ENCODE measurements around the gene GNB5. TPM values are rescaled to one million over a fixed set of nuclear protein-coding genes. Genes with fewer than 3 reads are reported as not detected.

Gene GNB5
- polyA plus RNA-seq, 2 donors, result 5.1 to 8.7 TPM

GRCh38 chr15:52151353-52151752, 39.8 kb downstream of the GNB5 start:
- H3K27me3 ChIP-seq (ENCODE audit: control insufficient read depth in 1 of 2, insufficient read depth in 2 of 2, low read length in 2 of 2), result no peaks in the 10 kb centered on the region
- no peak overlapping the region for H3K4me3 ChIP-seq (ENCODE audit: low read depth in 1 of 2, low read length in 2 of 2)
- H3K36me3 ChIP-seq (ENCODE audit: control insufficient read depth in 2 of 2, insufficient read depth in 2 of 2, low read length in 1 of 2), result peaks cover 2 to 12% of the 10 kb centered on the region in 2 donors
- H3K9me3 ChIP-seq (ENCODE audit: control insufficient read depth in 2 of 2, insufficient read depth in 1 of 2, low read depth in 1 of 2, low read length in 1 of 2), result no peaks in the 10 kb centered on the region
- H3K4me1 ChIP-seq (ENCODE audit: control insufficient read depth in 2 of 2, insufficient read depth in 2 of 2, low read length in 1 of 2), result no peaks in the 10 kb centered on the region
- no peak overlapping the region for H3K27ac ChIP-seq (ENCODE audit: low read depth in 2 of 2, low read length in 1 of 2)
- WGBS, 2 donors, result 92 to 98% methylated on average over 4 of the region's 4 CpGs

GRCh38 chr15:52150871-52151270, 40.3 kb downstream of the GNB5 start:
- 96% methylated on average over 4 of the region's 4 CpGs for WGBS, 2 donors
- Histone ChIP-seq H3K4me1 (ENCODE audit: control insufficient read depth in 2 of 2, insufficient read depth in 2 of 2, low read length in 1 of 2) (no peaks in the 10 kb centered on the region), H3K36me3 (ENCODE audit: control insufficient read depth in 2 of 2, insufficient read depth in 2 of 2, low read length in 1 of 2) (peaks cover 2 to 12% of the 10 kb centered on the region in 2 donors), H3K27me3 (ENCODE audit: control insufficient read depth in 1 of 2, insufficient read depth in 2 of 2, low read length in 2 of 2) (no peaks in the 10 kb centered on the region), H3K27ac (ENCODE audit: low read depth in 2 of 2, low read length in 1 of 2) (no peak overlapping the region), H3K9me3 (ENCODE audit: control insufficient read depth in 2 of 2, insufficient read depth in 1 of 2, low read depth in 1 of 2, low read length in 1 of 2) (no peaks in the 10 kb centered on the region), H3K4me3 (ENCODE audit: low read depth in 1 of 2, low read length in 2 of 2) (no peak overlapping the region)

- Histone ChIP-seq H3K4me3 (ENCODE audit: low read depth in 1 of 2, low read length in 2 of 2) (no peak overlapping the region), H3K36me3 (ENCODE audit: control insufficient read depth in 2 of 2, insufficient read depth in 2 of 2, low read length in 1 of 2) (peaks cover 2 to 12% of the 10 kb centered on the region in 2 donors), H3K4me1 (ENCODE audit: control insufficient read depth in 2 of 2, insufficient read depth in 2 of 2, low read length in 1 of 2) (no peaks in the 10 kb centered on the region), H3K27me3 (ENCODE audit: control insufficient read depth in 1 of 2, insufficient read depth in 2 of 2, low read length in 2 of 2) (no peaks in the 10 kb centered on the region), H3K27ac (ENCODE audit: low read depth in 2 of 2, low read length in 1 of 2) (no peak overlapping the region), H3K9me3 (ENCODE audit: control insufficient read depth in 2 of 2, insufficient read depth in 1 of 2, low read depth in 1 of 2, low read length in 1 of 2) (no peaks in the 10 kb centered on the region)
- WGBS, 2 donors, result 77% methylated on average over 9 of the region's 9 CpGs
Measured at GRCh38 chr15:52150043-52150825, 41.0 kb downstream of the GNB5 start.

- H3K4me3 ChIP-seq (ENCODE audit: low read depth in 1 of 2, low read length in 2 of 2), result no peak overlapping the region
- peaks cover 2 to 12% of the 10 kb centered on the region in 2 donors for H3K36me3 ChIP-seq (ENCODE audit: control insufficient read depth in 2 of 2, insufficient read depth in 2 of 2, low read length in 1 of 2)
- 92 to 95% methylated on average over 5 of the region's 5 CpGs for WGBS, 2 donors
Measured at GRCh38 chr15:52148403-52148802, 42.8 kb downstream of the GNB5 start.

GRCh38 chr15:52146776-52147175, 44.4 kb downstream of the GNB5 start:
- no peak overlapping the region for H3K27ac ChIP-seq (ENCODE audit: low read depth in 2 of 2, low read length in 1 of 2)
- H3K27me3 ChIP-seq (ENCODE audit: control insufficient read depth in 1 of 2, insufficient read depth in 2 of 2, low read length in 2 of 2), result no peaks in the 10 kb centered on the region
- peaks cover 2 to 12% of the 10 kb centered on the region in 2 donors for H3K36me3 ChIP-seq (ENCODE audit: control insufficient read depth in 2 of 2, insufficient read depth in 2 of 2, low read length in 1 of 2)
- H3K4me3 ChIP-seq (ENCODE audit: low read depth in 1 of 2, low read length in 2 of 2), result no peak overlapping the region
- H3K4me1 ChIP-seq (ENCODE audit: control insufficient read depth in 2 of 2, insufficient read depth in 2 of 2, low read length in 1 of 2), result no peaks in the 10 kb centered on the region
- WGBS, 2 donors, result 74 to 75% methylated on average over 3 of the region's 3 CpGs
- no peaks in the 10 kb centered on the region for H3K9me3 ChIP-seq (ENCODE audit: control insufficient read depth in 2 of 2, insufficient read depth in 1 of 2, low read depth in 1 of 2, low read length in 1 of 2)

More at GRCh38 chr15:52148403-52148802, 42.8 kb downstream of the GNB5 start:
- Histone ChIP-seq H3K27ac (ENCODE audit: low read depth in 2 of 2, low read length in 1 of 2) (no peak overlapping the region), H3K27me3 (ENCODE audit: control insufficient read depth in 1 of 2, insufficient read depth in 2 of 2, low read length in 2 of 2) (no peaks in the 10 kb centered on the region), H3K4me1 (ENCODE audit: control insufficient read depth in 2 of 2, insufficient read depth in 2 of 2, low read length in 1 of 2) (no peaks in the 10 kb centered on the region), H3K9me3 (ENCODE audit: control insufficient read depth in 2 of 2, insufficient read depth in 1 of 2, low read depth in 1 of 2, low read length in 1 of 2) (no peaks in the 10 kb centered on the region)

GRCh38 chr15:52146261-52146660, 44.9 kb downstream of the GNB5 start:
- no peaks in the 10 kb centered on the region for H3K9me3 ChIP-seq (ENCODE audit: control insufficient read depth in 2 of 2, insufficient read depth in 1 of 2, low read depth in 1 of 2, low read length in 1 of 2)
- H3K27ac ChIP-seq (ENCODE audit: low read depth in 2 of 2, low read length in 1 of 2), result no peak overlapping the region
- no peak overlapping the region for H3K4me3 ChIP-seq (ENCODE audit: low read depth in 1 of 2, low read length in 2 of 2)
- peaks cover 2 to 9% of the 10 kb centered on the region in 2 donors for H3K36me3 ChIP-seq (ENCODE audit: control insufficient read depth in 2 of 2, insufficient read depth in 2 of 2, low read length in 1 of 2)
- 96 to 98% methylated on average over 2 of the region's 2 CpGs for WGBS, 2 donors
- H3K4me1 ChIP-seq (ENCODE audit: control insufficient read depth in 2 of 2, insufficient read depth in 2 of 2, low read length in 1 of 2), result no peaks in the 10 kb centered on the region
- H3K27me3 ChIP-seq (ENCODE audit: control insufficient read depth in 1 of 2, insufficient read depth in 2 of 2, low read length in 2 of 2), result no peaks in the 10 kb centered on the region

GRCh38 chr15:52144656-52145178, 46.5 kb downstream of the GNB5 start:
- H3K9me3 ChIP-seq (ENCODE audit: control insufficient read depth in 2 of 2, insufficient read depth in 1 of 2, low read depth in 1 of 2, low read length in 1 of 2), result no peaks in the 10 kb centered on the region
- no peaks in the 10 kb centered on the region for H3K4me1 ChIP-seq (ENCODE audit: control insufficient read depth in 2 of 2, insufficient read depth in 2 of 2, low read length in 1 of 2)
- WGBS, 2 donors, result 78 to 80% methylated on average over 7 of the region's 7 CpGs
- no peaks in the 10 kb centered on the region for H3K27me3 ChIP-seq (ENCODE audit: control insufficient read depth in 1 of 2, insufficient read depth in 2 of 2, low read length in 2 of 2)
- no peak overlapping the region for H3K27ac ChIP-seq (ENCODE audit: low read depth in 2 of 2, low read length in 1 of 2)
- peaks cover 0 to 11% of the 10 kb centered on the region in 2 donors for H3K36me3 ChIP-seq (ENCODE audit: control insufficient read depth in 2 of 2, insufficient read depth in 2 of 2, low read length in 1 of 2)
- no peak overlapping the region for H3K4me3 ChIP-seq (ENCODE audit: low read depth in 1 of 2, low read length in 2 of 2)

GRCh38 chr15:52143873-52144272, 47.3 kb downstream of the GNB5 start:
- 80 to 81% methylated on average over 11 of the region's 11 CpGs for WGBS, 2 donors
- Histone ChIP-seq H3K27me3 (ENCODE audit: control insufficient read depth in 1 of 2, insufficient read depth in 2 of 2, low read length in 2 of 2) (no peaks in the 10 kb centered on the region), H3K4me1 (ENCODE audit: control insufficient read depth in 2 of 2, insufficient read depth in 2 of 2, low read length in 1 of 2) (no peaks in the 10 kb centered on the region), H3K9me3 (ENCODE audit: control insufficient read depth in 2 of 2, insufficient read depth in 1 of 2, low read depth in 1 of 2, low read length in 1 of 2) (no peaks in the 10 kb centered on the region), H3K27ac (ENCODE audit: low read depth in 2 of 2, low read length in 1 of 2) (no peak overlapping the region), H3K36me3 (ENCODE audit: control insufficient read depth in 2 of 2, insufficient read depth in 2 of 2, low read length in 1 of 2) (peaks cover 0 to 6% of the 10 kb centered on the region in 2 donors), H3K4me3 (ENCODE audit: low read depth in 1 of 2, low read length in 2 of 2) (no peak overlapping the region)

GRCh38 chr15:52140646-52141045, 50.5 kb downstream of the GNB5 start:
- H3K36me3 ChIP-seq (ENCODE audit: control insufficient read depth in 2 of 2, insufficient read depth in 2 of 2, low read length in 1 of 2), result peaks cover 0 to 6% of the 10 kb centered on the region in 2 donors

More at GRCh38 chr15:52140646-52141045, 50.5 kb downstream of the GNB5 start:
- H3K27me3 ChIP-seq (ENCODE audit: control insufficient read depth in 1 of 2, insufficient read depth in 2 of 2, low read length in 2 of 2), result no peaks in the 10 kb centered on the region
- H3K4me1 ChIP-seq (ENCODE audit: control insufficient read depth in 2 of 2, insufficient read depth in 2 of 2, low read length in 1 of 2), result no peaks in the 10 kb centered on the region
- H3K4me3 ChIP-seq (ENCODE audit: low read depth in 1 of 2, low read length in 2 of 2), result no peak overlapping the region
- no peak overlapping the region for H3K27ac ChIP-seq (ENCODE audit: low read depth in 2 of 2, low read length in 1 of 2)
- no peaks in the 10 kb centered on the region for H3K9me3 ChIP-seq (ENCODE audit: control insufficient read depth in 2 of 2, insufficient read depth in 1 of 2, low read depth in 1 of 2, low read length in 1 of 2)
- 88 to 95% methylated on average over 4 of the region's 4 CpGs for WGBS, 2 donors
